Ishikawa (cell line): ENCODE data around the gene ARHGAP8.

Experiments
- CEBPB ChIP-seq: IDR thresholded peaks from 2 replicates; pipeline ENCODE4 v1.6.1; 2012
- EP300 ChIP-seq: IDR thresholded peaks from 2 replicates; pipeline ENCODE4 v1.6.1; 2012; ENCODE audit warnings: borderline replicate concordance
- TAF1 ChIP-seq: IDR thresholded peaks from 2 replicates; pipeline ENCODE4 v1.6.1; 2012; ENCODE audit warnings: low read depth, mild to moderate bottlenecking
- ZBTB7A ChIP-seq: IDR thresholded peaks from 2 replicates; pipeline ENCODE4 v1.6.1; 2012; ENCODE audit warnings: low read depth

DNA sequence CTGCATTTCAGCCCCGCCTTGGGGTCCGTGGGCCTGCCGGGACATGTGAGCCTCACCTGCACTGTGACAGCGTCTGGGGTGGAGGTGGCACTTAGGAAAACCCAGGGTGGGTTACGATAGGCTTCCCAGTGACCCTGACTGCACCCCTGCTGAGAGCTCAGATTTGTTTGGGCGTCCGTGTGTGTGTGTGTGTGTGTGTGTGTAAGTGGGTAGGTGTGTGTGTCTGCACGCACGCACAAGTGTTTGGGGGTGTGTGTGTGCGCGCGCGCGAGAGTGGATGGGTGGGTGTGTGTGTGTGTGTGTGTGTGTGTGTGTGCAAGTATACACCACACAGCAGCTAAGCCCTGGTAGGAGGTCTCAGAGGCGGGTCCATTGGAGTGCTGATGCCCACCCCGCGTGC lies 12.1 kb upstream of the ARHGAP8 start:
- TF ChIP-seq ZBTB7A (no peak), CEBPB (no peak), EP300 (no peak), TAF1 (no peak)
